SK-N-MC (cell line): Measurements from ENCODE around the gene CPN2.

ENCODE experiments used
- EZH2 ChIP-seq: fragments of 200-600 bp; sonication (generic); IDR thresholded peaks from one replicate; pipeline ENCODE4 v1.6.1; 2017; ENCODE audit warnings: antibody characterized with exemption
- FOXP2 ChIP-seq: optimal IDR thresholded peaks from 2 replicates; pipeline ENCODE3; 2011; ENCODE audit warnings: mild to moderate bottlenecking, moderate library complexity; ENCODE audit not compliant: insufficient read depth; ENCODE audit errors: extremely low read length, control extremely low read depth
- POLR2AphosphoS5 ChIP-seq: IDR thresholded peaks from 2 replicates; pipeline ENCODE4 v1.6.1; 2012; ENCODE audit warnings: mild to moderate bottlenecking, low read depth, low read length, borderline replicate concordance

DNA sequence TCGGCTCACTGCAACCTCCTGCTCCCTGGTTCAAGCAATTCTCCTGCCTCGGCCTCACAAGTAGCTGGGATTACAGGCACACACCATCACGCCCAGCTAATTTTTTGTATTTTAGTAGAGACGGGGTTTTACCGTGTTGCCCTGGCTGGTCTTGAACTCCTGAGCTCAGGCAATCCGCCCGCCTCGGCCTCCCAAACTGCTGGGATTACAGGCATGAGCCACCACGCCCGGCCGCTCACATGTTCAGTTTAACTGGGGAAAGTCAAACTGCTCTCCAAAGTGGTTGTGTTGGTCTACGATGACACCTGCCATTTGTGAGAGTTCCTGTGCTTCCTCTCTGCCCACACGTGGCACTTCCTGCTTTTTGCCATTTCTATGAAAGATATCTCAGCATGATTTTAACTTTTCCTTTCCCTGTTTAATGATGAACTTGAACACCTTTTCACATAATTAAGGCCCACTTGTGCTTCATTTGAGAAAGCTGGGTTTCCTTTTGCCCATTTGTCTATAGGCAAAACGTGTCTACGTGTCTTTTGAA, 48.8 kb upstream of the CPN2 start:
- TF ChIP-seq POLR2AphosphoS5 = no peak
- no peak for TF ChIP-seq EZH2
- no peak for TF ChIP-seq FOXP2
